ENCODE data around the gene DNAJB7.

DNA sequence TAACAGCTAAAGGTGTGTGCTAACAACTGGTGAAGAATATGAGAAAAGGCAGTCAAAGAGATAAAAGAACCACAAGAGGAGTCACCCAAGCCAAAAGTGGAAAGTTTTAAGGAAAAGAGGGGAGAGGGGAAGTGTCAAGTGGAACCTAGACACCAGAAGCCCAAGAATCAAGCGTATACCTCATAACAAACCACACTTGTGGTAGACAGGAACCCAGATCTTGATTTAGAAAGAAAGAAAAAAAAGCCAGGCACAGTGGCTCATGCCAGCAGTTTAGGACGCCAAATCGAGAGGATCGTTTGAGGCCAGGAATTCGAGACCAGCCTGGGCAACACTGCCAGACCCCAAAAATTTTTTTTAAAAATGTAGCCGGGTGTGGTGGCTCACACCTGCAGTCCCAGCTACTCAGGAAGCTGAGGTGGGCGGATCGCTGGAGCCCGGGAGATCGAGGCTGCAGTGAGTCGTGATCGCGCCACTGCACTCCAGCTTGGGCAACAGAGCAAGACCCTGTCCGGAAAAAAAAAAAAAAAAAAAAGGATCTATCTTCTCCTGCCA is 43.6 kb downstream of the DNAJB7 start:
- TF ChIP-seq, protein P1, sequence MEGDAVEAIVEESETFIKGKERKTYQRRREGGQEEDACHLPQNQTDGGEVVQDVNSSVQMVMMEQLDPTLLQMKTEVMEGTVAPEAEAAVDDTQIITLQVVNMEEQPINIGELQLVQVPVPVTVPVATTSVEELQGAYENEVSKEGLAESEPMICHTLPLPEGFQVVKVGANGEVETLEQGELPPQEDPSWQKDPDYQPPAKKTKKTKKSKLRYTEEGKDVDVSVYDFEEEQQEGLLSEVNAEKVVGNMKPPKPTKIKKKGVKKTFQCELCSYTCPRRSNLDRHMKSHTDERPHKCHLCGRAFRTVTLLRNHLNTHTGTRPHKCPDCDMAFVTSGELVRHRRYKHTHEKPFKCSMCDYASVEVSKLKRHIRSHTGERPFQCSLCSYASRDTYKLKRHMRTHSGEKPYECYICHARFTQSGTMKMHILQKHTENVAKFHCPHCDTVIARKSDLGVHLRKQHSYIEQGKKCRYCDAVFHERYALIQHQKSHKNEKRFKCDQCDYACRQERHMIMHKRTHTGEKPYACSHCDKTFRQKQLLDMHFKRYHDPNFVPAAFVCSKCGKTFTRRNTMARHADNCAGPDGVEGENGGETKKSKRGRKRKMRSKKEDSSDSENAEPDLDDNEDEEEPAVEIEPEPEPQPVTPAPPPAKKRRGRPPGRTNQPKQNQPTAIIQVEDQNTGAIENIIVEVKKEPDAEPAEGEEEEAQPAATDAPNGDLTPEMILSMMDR (IDR thresholded peaks at IDR 0.05), result no peak
- no peak for TF ChIP-seq POLR2A (IDR thresholded peaks at IDR 0.05)
